ENCODE data around the gene KLF13. TPM values are rescaled to one million over a fixed set of nuclear protein-coding genes. Genes with fewer than 3 reads are reported as not detected.

KLF13 gene
- total and polyA plus RNA-seq, 8 donors: 12.3 to 57.1 (median 32.6) TPM

- Histone ChIP-seq H3K27me3 (no peaks in the 10 kb centered on the region), H3K27ac (peak overlapping the region; percentile 76 to 95 (median 85)), H3K9me3 (no peaks in the 10 kb centered on the region), H3K4me3 (peak overlapping the region in 1 of 4 donors; percentile 2), H3K4me1 (peaks cover 11 to 72% (median 67%) of the 10 kb centered on the region in 3 donors), H3K36me3 (no peaks in the 10 kb centered on the region)
- FAIRE-seq (no peak), DNase-seq (peak; percentile 88 to 98 (median 92)), ATAC-seq (peak; percentile 87 to 93 (median 90))
- intact Hi-C loops (cut with DNase I): no loop called here
- TF ChIP-seq CTCF (IDR thresholded peaks at IDR 0.05): peak in 2 of 4 donors; percentile 27 to 30
- 3 to 6% methylated on average over 22 of the region's 22 CpGs for WGBS, 2 donors
These were observed 39.1 kb downstream of the KLF13 start for GRCh38 chr15:31365655-31366127.

DNA sequence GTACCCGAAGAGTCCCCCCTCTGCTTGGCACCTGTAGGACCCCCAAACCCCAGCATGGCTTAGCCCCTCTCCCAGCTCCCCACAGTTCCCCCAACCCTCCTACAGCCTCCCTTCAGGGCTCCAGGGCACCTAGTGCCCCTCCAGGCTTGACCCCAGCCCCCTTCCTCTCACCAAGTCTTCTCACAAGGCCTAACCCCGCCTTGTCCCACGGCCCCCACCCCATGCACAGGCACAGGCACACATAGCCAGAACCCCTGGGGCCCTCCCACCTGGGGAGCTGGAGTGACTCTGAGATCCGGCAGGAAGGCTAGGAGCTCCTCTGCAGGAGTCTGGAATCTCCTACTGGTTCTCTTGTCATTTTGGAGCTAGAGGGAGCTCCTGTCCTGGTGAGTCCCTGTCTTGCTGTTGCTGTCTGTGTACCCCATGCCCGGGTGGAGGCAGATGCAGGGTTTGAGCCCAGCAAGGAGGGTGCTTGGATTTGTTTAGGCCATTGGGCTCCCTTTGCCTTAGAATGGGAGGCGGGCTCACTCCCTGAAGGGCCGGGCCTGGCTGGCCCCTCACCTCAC is 39.6 kb downstream of the KLF13 start:
- 39 to 53% methylated on average over 7 of the region's 7 CpGs for WGBS, 2 donors
- intact Hi-C loops (cut with DNase I): no loop called here
- TF ChIP-seq CTCF (IDR thresholded peaks at IDR 0.05): peak in 1 of 4 donors; percentile 0
- Histone ChIP-seq H3K4me1 (peaks cover 11 to 67% (median 61%) of the 10 kb centered on the region in 3 donors), H3K27ac (peak overlapping the region; percentile 76 to 95 (median 85)), H3K27me3 (no peaks in the 10 kb centered on the region), H3K9me3 (no peaks in the 10 kb centered on the region), H3K36me3 (no peaks in the 10 kb centered on the region), H3K4me3 (peak overlapping the region in 1 of 4 donors; percentile 2)
- FAIRE-seq: no peak
- ATAC-seq: peak; percentile 14 to 32 (median 21)
- DNase-seq: peak in 4 of 6 donors; percentile 47 to 84 (median 57)

- Histone ChIP-seq H3K9me3 (no peaks in the 10 kb centered on the region), H3K4me3 (no peak overlapping the region), H3K36me3 (no peaks in the 10 kb centered on the region), H3K27ac (peak overlapping the region; percentile 50 to 95 (median 80)), H3K4me1 (peaks cover 11 to 58% (median 52%) of the 10 kb centered on the region in 3 donors), H3K27me3 (no peaks in the 10 kb centered on the region)
- ATAC-seq (no peak), DNase-seq (peak in 2 of 6 donors; percentile 53 to 57), FAIRE-seq (no peak)
- no peak for TF ChIP-seq CTCF (IDR thresholded peaks at IDR 0.05)
- WGBS, 2 donors: 87 to 88% methylated on average over 11 of the region's 11 CpGs
- intact Hi-C loops (cut with DNase I): no loop called here
These were observed 40.5 kb downstream of the KLF13 start for GRCh38 chr15:31367021-31367729.

DNA sequence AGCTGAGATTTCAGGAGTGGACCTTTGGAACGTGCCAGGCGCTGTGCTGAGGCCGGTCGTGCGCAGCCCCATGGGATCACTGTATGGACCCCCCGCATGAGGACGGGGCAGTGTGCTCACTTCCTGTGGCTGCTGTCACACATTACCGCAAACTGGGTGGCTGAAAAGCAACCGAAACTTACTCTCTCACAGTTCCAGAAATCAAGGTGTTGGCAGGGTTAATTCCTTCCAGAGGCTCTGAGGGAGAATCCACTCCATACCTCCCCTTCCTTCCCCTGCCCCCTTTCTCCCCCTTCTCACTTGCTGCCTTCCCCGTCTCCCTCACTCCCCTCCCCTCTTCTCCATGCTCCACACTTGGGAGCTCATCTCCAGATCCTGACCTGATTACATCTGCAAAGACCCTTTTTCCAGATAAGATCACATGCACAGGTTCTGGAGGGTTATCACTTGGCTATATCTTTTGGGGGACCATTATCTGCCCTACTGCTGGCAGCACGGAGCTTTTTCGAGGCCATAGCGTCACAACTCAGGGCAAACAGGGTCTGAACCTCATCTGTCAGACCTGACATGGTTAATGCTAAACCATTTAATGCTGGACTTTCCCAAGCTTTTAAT is 41.2 kb downstream of the KLF13 start:
- TF ChIP-seq CTCF (IDR thresholded peaks at IDR 0.05): no peak
- no peaks in the 10 kb centered on the region for H3K27me3 ChIP-seq
- H3K4me3 ChIP-seq: no peak overlapping the region
- H3K36me3 ChIP-seq: peaks cover 0 to 3% (median 0%) of the 10 kb centered on the region in 3 donors
- WGBS, 2 donors: 55 to 57% methylated on average over 13 of the region's 13 CpGs
- H3K4me1 ChIP-seq: peaks cover 11 to 55% (median 46%) of the 10 kb centered on the region in 3 donors
- no peak for ATAC-seq
- H3K27ac ChIP-seq: peak overlapping the region; percentile 8 to 50 (median 28)
- intact Hi-C loops (cut with DNase I): no loop called here
- DNase-seq: peak in 2 of 6 donors; percentile 39 to 55
- no peaks in the 10 kb centered on the region for H3K9me3 ChIP-seq
- FAIRE-seq: no peak

Measured in pancreas (tissue), 10 donors.